HEK293 (cell line): ENCODE measurements around the gene PRLHR.

Experiments used
- CTCF ChIA-PET: fragments of 350-600 bp; formaldehyde crosslinking; extraction: SDS; loops from one replicate; lab custom pipeline; 2021; ENCODE audit warnings: antibody characterized with exemption; lab: Yijun Ruan, JAX
- POLR2A ChIA-PET: fragments of 300-600 bp; formaldehyde crosslinking; extraction: SDS; loops from one replicate; lab custom pipeline; 2020; ENCODE audit warnings: antibody characterized with exemption, inconsistent platforms; lab: Yijun Ruan, JAX
- H3K27ac ChIP-seq: fragments of 200-500 bp; sonication (Bioruptor generic); 2 replicates; pipeline ENCODE4 v1.5.1; 2014; ENCODE audit warnings: low read depth, low read length, control low read depth, inconsistent platforms; ENCODE audit errors: extremely low read depth
- H3K36me3 ChIP-seq, 2 experiments: fragments of 200-500 bp in 1 of 2; sonication (Bioruptor generic) in 1 of 2; 1 replicate in 1 of 2; 2 replicates in 1 of 2; pipeline ENCODE4 v1.5.1; 2014 to 2017; ENCODE audit warnings: inconsistent platforms in 2 of 2, low read length in 2 of 2; ENCODE audit not compliant: control insufficient read depth in 2 of 2, insufficient read depth in 1 of 2
- H3K4me1 ChIP-seq: fragments of 200-500 bp; sonication (Bioruptor generic); 2 replicates; pipeline ENCODE4 v1.5.1; 2014; ENCODE audit warnings: mild to moderate bottlenecking, low read length, inconsistent platforms; ENCODE audit not compliant: control insufficient read depth, insufficient read depth
- H3K4me3 ChIP-seq: 2 replicates; pipeline ENCODE4 v1.5.1; 2011; ENCODE audit warnings: low read depth, mild to moderate bottlenecking, control low read depth, low read length, moderate library complexity
- H3K9me3 ChIP-seq: fragments of 200-500 bp; sonication (Bioruptor generic); 2 replicates; pipeline ENCODE4 v1.5.1; 2014; ENCODE audit warnings: low read depth, low read length, inconsistent platforms; ENCODE audit not compliant: control insufficient read depth, insufficient read depth
- GLIS2 ChIP-seq: fragments of 450-650 bp; formaldehyde crosslinking; IDR thresholded peaks from 2 replicates; pipeline ENCODE4 v1.5.1; 2016; ENCODE audit warnings: missing biosample characterization, missing genetic modification characterization
- HOXC10 ChIP-seq: sonication (generic); formaldehyde crosslinking; IDR thresholded peaks from 2 replicates; pipeline ENCODE4 v1.8.1; 2023; ENCODE audit warnings: mild to moderate bottlenecking, missing genetic modification reagents
- KLF1 ChIP-seq: fragments of 450-650 bp; formaldehyde crosslinking; IDR thresholded peaks from 2 replicates; pipeline ENCODE4 v1.5.1; 2016; ENCODE audit warnings: missing biosample characterization, missing genetic modification characterization
- KLF7 ChIP-seq: fragments of 450-650 bp; formaldehyde crosslinking; IDR thresholded peaks from 2 replicates; pipeline ENCODE4 v1.5.1; 2016; ENCODE audit warnings: missing biosample characterization, missing genetic modification characterization, borderline replicate concordance
- ZNF146 ChIP-seq: fragments of 450-650 bp; formaldehyde crosslinking; IDR thresholded peaks from 2 replicates; pipeline ENCODE4 v1.5.1; 2016; ENCODE audit warnings: missing biosample characterization, missing genetic modification characterization
- ZNF341 ChIP-seq: fragments of 450-650 bp; formaldehyde crosslinking; IDR thresholded peaks from 2 replicates; pipeline ENCODE4; 2016; ENCODE audit warnings: low read depth, missing biosample characterization, missing genetic modification characterization
- ZNF624 ChIP-seq: fragments of 450-650 bp; formaldehyde crosslinking; IDR thresholded peaks from 2 replicates; pipeline ENCODE4 v1.5.1; 2017; ENCODE audit warnings: missing biosample characterization, missing genetic modification characterization
- ZNF768 ChIP-seq: fragments of 450-650 bp; formaldehyde crosslinking; IDR thresholded peaks from 2 replicates; pipeline ENCODE4 v1.5.1; 2018; ENCODE audit warnings: missing biosample characterization, mild to moderate bottlenecking, missing genetic modification characterization
- ZNF837 ChIP-seq: fragments of 450-650 bp; formaldehyde crosslinking; IDR thresholded peaks from 2 replicates; pipeline ENCODE4 v1.5.1; 2016; ENCODE audit warnings: missing biosample characterization, missing genetic modification characterization
- TF ChIP-seq, protein P1 (sequence below): fragments of 450-650 bp; formaldehyde crosslinking; IDR thresholded peaks from 2 replicates; pipeline ENCODE4 v1.5.1; 2016; ENCODE audit warnings: missing biosample characterization, missing genetic modification characterization
- TF ChIP-seq, protein P2 (sequence below): sonication (generic); formaldehyde crosslinking; IDR thresholded peaks from 2 replicates; pipeline ENCODE4 v1.8.1; 2022; ENCODE audit warnings: mild to moderate bottlenecking, moderate library complexity, missing genetic modification reagents
- TF ChIP-seq, protein P3 (sequence below): fragments of 450-650 bp; formaldehyde crosslinking; IDR thresholded peaks from 2 replicates; pipeline ENCODE4 v1.5.1; 2017; ENCODE audit warnings: missing biosample characterization, missing genetic modification characterization
- TF ChIP-seq, protein P4 (sequence below): fragments of 450-650 bp; formaldehyde crosslinking; IDR thresholded peaks from 2 replicates; pipeline ENCODE4 v1.5.1; 2016; ENCODE audit warnings: missing biosample characterization, missing genetic modification characterization
- TF ChIP-seq, protein P5 (sequence below): fragments of 450-650 bp; formaldehyde crosslinking; IDR thresholded peaks from 2 replicates; pipeline ENCODE4; 2016; ENCODE audit warnings: missing biosample characterization, missing genetic modification characterization
- TF ChIP-seq, protein P6 (sequence below): fragments of 450-650 bp; formaldehyde crosslinking; conservative IDR thresholded peaks from 2 replicates; pipeline ENCODE4 v1.5.1; 2016; ENCODE audit warnings: low read depth, missing biosample characterization, missing genetic modification characterization

PRLHR gene

DNA sequence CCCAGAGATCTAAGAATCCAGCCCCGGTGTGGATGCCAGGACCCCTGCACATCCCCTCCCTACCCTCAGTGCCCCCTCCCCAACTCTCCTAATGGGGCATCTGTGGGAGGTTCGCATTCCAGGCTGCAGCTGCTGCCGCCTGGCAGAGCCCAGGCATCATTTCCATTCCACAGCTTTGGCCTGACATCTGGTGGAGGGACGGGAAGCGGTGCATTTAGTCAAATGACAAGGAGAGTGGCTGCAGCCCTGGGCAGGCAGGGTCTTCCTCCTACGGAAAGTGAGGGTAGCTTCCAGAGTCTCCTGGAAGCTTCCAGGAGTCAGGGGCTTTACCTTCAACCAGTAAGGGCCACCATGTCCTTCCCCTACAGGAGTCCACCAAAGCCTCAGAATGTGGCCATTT, 30.8 kb downstream of the PRLHR start (continued):
- TF ChIP-seq, protein P1, sequence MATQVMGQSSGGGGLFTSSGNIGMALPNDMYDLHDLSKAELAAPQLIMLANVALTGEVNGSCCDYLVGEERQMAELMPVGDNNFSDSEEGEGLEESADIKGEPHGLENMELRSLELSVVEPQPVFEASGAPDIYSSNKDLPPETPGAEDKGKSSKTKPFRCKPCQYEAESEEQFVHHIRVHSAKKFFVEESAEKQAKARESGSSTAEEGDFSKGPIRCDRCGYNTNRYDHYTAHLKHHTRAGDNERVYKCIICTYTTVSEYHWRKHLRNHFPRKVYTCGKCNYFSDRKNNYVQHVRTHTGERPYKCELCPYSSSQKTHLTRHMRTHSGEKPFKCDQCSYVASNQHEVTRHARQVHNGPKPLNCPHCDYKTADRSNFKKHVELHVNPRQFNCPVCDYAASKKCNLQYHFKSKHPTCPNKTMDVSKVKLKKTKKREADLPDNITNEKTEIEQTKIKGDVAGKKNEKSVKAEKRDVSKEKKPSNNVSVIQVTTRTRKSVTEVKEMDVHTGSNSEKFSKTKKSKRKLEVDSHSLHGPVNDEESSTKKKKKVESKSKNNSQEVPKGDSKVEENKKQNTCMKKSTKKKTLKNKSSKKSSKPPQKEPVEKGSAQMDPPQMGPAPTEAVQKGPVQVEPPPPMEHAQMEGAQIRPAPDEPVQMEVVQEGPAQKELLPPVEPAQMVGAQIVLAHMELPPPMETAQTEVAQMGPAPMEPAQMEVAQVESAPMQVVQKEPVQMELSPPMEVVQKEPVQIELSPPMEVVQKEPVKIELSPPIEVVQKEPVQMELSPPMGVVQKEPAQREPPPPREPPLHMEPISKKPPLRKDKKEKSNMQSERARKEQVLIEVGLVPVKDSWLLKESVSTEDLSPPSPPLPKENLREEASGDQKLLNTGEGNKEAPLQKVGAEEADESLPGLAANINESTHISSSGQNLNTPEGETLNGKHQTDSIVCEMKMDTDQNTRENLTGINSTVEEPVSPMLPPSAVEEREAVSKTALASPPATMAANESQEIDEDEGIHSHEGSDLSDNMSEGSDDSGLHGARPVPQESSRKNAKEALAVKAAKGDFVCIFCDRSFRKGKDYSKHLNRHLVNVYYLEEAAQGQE (tag by site-specific recombination): no peak

DNA sequence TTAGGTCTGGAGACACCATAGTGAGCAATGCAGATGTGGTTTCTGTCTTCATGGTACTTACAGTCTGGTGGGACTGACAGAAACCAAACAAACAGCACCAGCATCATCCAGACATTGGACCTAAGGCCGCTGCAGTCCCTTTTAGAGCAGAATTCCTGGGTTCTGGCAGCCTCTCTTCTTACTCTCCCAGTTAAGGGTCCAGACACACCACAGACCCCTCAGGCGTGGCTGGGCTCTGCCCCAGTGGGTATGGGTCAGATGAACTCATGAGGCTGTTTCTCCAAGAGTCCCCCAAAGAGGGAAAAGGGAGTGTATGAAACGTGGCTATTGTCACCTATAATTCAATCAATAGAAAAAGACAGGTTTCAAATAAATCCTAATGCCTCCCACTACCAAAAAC, 31.3 kb downstream of the PRLHR start:
- Histone ChIP-seq H3K4me3 (no peak overlapping the region), H3K36me3 (no peaks in the 10 kb centered on the region), H3K4me1 (peaks cover 2% of the 10 kb centered on the region; the same call in 1 of the 2 replicates), H3K27ac (no peak overlapping the region), H3K9me3 (no peaks in the 10 kb centered on the region)
- CTCF ChIA-PET: interaction anchor here (0.8 to 1.5 kb wide), 2 partner anchors 19 to 112 kb away, joined by 3 to 5 read pairs; no protein-coding TSS in a partner anchor
- TF ChIP-seq, protein P2, sequence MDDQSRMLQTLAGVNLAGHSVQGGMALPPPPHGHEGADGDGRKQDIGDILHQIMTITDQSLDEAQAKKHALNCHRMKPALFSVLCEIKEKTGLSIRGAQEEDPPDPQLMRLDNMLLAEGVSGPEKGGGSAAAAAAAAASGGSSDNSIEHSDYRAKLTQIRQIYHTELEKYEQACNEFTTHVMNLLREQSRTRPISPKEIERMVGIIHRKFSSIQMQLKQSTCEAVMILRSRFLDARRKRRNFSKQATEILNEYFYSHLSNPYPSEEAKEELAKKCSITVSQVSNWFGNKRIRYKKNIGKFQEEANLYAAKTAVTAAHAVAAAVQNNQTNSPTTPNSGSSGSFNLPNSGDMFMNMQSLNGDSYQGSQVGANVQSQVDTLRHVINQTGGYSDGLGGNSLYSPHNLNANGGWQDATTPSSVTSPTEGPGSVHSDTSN (CRISPR knock-in tag): no peak
- TF ChIP-seq ZNF146 (tag by site-specific recombination): no peak
- TF ChIP-seq, protein P3, sequence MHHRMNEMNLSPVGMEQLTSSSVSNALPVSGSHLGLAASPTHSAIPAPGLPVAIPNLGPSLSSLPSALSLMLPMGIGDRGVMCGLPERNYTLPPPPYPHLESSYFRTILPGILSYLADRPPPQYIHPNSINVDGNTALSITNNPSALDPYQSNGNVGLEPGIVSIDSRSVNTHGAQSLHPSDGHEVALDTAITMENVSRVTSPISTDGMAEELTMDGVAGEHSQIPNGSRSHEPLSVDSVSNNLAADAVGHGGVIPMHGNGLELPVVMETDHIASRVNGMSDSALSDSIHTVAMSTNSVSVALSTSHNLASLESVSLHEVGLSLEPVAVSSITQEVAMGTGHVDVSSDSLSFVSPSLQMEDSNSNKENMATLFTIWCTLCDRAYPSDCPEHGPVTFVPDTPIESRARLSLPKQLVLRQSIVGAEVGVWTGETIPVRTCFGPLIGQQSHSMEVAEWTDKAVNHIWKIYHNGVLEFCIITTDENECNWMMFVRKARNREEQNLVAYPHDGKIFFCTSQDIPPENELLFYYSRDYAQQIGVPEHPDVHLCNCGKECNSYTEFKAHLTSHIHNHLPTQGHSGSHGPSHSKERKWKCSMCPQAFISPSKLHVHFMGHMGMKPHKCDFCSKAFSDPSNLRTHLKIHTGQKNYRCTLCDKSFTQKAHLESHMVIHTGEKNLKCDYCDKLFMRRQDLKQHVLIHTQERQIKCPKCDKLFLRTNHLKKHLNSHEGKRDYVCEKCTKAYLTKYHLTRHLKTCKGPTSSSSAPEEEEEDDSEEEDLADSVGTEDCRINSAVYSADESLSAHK (tag by site-specific recombination): no peak
- TF ChIP-seq, protein P4, sequence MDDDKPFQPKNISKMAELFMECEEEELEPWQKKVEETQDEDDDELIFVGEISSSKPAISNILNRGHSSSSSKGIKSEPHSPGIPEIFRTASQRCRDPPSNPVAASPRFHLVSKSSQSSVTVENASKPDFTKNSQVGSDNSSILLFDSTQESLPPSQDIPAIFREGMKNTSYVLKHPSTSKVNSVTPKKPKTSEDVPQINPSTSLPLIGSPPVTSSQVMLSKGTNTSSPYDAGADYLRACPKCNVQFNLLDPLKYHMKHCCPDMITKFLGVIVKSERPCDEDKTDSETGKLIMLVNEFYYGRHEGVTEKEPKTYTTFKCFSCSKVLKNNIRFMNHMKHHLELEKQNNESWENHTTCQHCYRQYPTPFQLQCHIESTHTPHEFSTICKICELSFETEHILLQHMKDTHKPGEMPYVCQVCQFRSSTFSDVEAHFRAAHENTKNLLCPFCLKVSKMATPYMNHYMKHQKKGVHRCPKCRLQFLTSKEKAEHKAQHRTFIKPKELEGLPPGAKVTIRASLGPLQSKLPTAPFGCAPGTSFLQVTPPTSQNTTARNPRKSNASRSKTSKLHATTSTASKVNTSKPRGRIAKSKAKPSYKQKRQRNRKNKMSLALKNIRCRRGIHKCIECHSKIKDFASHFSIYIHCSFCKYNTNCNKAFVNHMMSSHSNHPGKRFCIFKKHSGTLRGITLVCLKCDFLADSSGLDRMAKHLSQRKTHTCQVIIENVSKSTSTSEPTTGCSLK (tag by site-specific recombination): no peak
- TF ChIP-seq ZNF624 (tag by site-specific recombination): no peak
- POLR2A ChIA-PET: no interaction called here

DNA sequence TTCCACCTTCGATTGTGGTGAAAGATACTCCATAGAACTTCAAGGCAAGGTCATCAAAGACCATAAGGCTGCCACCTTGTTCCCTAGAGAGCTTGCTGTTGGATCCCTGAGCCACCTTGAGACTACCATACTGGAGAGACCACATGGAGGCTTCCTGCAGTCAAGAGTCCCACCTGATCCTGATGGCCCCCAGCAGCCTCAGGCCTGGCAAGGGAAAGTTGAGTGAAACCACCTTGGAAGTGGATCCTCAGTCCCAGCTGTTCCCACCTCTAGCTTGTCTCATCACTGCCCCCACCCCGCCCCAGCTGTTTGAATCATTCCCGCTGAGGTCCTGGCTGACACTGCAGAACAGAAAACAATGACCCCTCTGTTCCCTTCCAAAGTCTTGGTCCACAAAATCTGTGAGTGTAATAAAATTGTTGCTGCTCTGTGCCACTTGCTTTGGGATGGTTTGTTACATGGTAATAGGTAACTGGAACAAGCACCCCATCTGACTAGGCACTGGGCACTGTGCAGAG, 32.0 kb downstream of the PRLHR start:
- Histone ChIP-seq H3K4me1 (peaks cover 2% of the 10 kb centered on the region; the same call in 1 of the 2 replicates), H3K4me3 (no peak overlapping the region), H3K9me3 (no peaks in the 10 kb centered on the region), H3K36me3 (no peaks in the 10 kb centered on the region), H3K27ac (no peak overlapping the region)
- ChIA-PET CTCF (no interaction called here), POLR2A (no interaction called here)
- TF ChIP-seq, protein P5, sequence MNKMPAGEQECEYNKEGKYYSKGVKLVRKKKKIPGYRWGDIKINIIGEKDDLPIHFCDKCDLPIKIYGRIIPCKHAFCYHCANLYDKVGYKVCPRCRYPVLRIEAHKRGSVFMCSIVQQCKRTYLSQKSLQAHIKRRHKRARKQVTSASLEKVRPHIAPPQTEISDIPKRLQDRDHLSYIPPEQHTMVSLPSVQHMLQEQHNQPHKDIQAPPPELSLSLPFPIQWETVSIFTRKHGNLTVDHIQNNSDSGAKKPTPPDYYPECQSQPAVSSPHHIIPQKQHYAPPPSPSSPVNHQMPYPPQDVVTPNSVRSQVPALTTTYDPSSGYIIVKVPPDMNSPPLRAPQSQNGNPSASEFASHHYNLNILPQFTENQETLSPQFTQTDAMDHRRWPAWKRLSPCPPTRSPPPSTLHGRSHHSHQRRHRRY (tag by site-specific recombination): no peak
- TF ChIP-seq KLF7 (tag by site-specific recombination) (no peak), KLF1 (no peak), ZNF341 (no peak), ZNF837 (tag by site-specific recombination) (no peak), ZNF768 (tag by site-specific recombination) (no peak), GLIS2 (no peak), HOXC10 (CRISPR knock-in tag) (no peak)
- TF ChIP-seq, protein P6, sequence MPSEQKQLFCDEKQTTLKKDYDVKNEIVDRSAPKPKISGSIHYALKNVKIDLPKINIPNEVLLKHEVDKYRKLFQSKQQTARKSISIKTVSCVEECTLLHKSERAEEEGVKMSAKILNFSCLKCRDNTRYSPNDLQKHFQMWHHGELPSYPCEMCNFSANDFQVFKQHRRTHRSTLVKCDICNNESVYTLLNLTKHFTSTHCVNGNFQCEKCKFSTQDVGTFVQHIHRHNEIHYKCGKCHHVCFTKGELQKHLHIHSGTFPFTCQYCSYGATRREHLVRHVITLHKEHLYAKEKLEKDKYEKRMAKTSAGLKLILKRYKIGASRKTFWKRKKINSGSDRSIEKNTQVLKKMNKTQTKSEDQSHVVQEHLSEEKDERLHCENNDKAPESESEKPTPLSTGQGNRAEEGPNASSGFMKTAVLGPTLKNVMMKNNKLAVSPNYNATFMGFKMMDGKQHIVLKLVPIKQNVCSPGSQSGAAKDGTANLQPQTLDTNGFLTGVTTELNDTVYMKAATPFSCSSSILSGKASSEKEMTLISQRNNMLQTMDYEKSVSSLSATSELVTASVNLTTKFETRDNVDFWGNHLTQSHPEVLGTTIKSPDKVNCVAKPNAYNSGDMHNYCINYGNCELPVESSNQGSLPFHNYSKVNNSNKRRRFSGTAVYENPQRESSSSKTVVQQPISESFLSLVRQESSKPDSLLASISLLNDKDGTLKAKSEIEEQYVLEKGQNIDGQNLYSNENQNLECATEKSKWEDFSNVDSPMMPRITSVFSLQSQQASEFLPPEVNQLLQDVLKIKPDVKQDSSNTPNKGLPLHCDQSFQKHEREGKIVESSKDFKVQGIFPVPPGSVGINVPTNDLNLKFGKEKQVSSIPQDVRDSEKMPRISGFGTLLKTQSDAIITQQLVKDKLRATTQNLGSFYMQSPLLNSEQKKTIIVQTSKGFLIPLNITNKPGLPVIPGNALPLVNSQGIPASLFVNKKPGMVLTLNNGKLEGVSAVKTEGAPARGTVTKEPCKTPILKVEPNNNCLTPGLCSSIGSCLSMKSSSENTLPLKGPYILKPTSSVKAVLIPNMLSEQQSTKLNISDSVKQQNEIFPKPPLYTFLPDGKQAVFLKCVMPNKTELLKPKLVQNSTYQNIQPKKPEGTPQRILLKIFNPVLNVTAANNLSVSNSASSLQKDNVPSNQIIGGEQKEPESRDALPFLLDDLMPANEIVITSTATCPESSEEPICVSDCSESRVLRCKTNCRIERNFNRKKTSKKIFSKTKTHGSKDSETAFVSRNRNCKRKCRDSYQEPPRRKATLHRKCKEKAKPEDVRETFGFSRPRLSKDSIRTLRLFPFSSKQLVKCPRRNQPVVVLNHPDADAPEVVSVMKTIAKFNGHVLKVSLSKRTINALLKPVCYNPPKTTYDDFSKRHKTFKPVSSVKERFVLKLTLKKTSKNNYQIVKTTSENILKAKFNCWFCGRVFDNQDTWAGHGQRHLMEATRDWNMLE (tag by site-specific recombination): no peak
